ENCODE data around the gene MZB1. TPM values are rescaled to one million over a fixed set of nuclear protein-coding genes. Genes with fewer than 3 reads are reported as not detected.

Gene MZB1
- total RNA-seq, 1 donor from 2014 or later = not detected

DNA sequence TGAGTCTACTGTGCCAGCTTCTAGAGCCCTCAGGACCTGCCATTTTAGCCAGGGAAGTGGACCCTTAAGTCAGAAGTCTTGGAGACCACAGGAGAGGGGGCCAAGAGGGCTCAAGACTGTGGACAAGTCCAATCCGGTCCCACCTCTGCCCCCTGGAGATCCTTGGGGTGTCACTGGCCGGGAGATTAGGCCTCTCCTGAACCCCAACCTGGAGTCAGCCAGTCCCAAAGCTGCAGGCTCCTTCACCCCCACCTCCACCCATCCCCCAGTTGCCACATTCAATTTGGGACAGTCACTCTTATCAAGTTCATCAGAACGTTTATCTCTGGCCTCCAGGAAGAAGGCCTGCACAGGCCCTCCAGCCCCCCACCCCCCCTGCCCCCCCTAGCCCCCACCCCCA is 6.9 kb downstream of the MZB1 start:
- no peaks in the 10 kb centered on the region for H3K27me3 Mint-ChIP-seq (ENCODE audit: low read depth)
- no peak for DNase-seq (ENCODE audit: low spot score)
- no peaks in the 10 kb centered on the region for H3K9me3 Mint-ChIP-seq (ENCODE audit: low read depth)
- H3K36me3 Mint-ChIP-seq (ENCODE audit: low read depth) = no peaks in the 10 kb centered on the region
- no peaks in the 10 kb centered on the region for H3K4me1 Mint-ChIP-seq (ENCODE audit: low read depth)
- H3K4me3 Mint-ChIP-seq (ENCODE audit: unreplicated experiment) = no peak overlapping the region
- no peak overlapping the region for H3K27ac Mint-ChIP-seq (ENCODE audit: unreplicated experiment)
- TF ChIP-seq, protein P1, sequence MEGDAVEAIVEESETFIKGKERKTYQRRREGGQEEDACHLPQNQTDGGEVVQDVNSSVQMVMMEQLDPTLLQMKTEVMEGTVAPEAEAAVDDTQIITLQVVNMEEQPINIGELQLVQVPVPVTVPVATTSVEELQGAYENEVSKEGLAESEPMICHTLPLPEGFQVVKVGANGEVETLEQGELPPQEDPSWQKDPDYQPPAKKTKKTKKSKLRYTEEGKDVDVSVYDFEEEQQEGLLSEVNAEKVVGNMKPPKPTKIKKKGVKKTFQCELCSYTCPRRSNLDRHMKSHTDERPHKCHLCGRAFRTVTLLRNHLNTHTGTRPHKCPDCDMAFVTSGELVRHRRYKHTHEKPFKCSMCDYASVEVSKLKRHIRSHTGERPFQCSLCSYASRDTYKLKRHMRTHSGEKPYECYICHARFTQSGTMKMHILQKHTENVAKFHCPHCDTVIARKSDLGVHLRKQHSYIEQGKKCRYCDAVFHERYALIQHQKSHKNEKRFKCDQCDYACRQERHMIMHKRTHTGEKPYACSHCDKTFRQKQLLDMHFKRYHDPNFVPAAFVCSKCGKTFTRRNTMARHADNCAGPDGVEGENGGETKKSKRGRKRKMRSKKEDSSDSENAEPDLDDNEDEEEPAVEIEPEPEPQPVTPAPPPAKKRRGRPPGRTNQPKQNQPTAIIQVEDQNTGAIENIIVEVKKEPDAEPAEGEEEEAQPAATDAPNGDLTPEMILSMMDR (IDR thresholded peaks at IDR 0.05) = no peak

DNA sequence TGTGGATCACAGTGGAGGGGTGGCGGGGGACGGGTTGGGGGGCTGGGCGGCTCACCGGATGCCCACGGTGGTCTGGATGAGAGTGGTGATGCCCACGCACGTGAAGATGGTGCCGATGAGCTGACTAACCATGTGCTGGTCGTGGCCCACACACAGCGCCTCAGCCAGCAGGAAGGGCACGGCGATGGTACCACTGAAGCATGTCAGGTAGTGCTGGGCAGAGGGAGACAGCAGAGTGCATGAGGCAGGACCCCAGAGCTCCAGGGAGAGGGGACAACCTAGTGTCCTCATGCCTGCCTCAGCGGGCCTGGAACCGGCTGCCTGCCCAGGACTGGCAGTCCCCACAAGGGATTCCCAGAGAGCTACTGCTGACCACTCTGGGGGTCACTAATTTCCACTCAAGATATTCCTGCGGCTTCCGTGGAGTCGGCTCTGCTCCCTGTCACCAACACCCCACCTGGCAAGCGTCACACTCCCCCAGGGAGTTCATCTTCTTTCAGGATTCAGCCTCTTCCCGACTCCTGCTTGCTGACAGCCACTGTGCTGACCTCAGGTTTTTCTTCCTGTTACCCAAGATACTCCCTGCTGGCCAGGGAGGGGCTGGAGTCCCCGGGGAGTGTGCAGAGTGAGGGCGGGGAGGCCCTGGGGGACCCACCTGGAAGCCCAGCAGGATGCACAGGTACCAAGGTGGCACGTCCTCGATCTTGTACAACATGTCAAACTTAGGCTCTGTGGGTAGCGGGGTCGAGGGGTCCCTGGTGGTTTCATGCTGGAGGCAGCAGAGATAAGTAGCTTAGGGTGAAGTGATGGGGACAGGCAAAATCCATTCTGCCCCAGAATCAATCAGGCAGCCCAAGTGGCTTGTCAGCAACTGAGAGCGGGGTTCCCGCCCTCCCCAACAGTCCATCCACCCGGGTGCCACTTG is 7.6 kb downstream of the MZB1 start:
- DNase-seq (ENCODE audit: low spot score) = peak; percentile 79
- H3K9me3 Mint-ChIP-seq (ENCODE audit: low read depth) = no peaks in the 10 kb centered on the region
- no peaks in the 10 kb centered on the region for H3K36me3 Mint-ChIP-seq (ENCODE audit: low read depth)
- TF ChIP-seq, protein P1 (IDR thresholded peaks at IDR 0.05) = no peak
- H3K4me3 Mint-ChIP-seq (ENCODE audit: unreplicated experiment) = no peak overlapping the region
- H3K4me1 Mint-ChIP-seq (ENCODE audit: low read depth) = no peaks in the 10 kb centered on the region
- no peaks in the 10 kb centered on the region for H3K27me3 Mint-ChIP-seq (ENCODE audit: low read depth)
- H3K27ac Mint-ChIP-seq (ENCODE audit: unreplicated experiment) = no peak overlapping the region

DNA sequence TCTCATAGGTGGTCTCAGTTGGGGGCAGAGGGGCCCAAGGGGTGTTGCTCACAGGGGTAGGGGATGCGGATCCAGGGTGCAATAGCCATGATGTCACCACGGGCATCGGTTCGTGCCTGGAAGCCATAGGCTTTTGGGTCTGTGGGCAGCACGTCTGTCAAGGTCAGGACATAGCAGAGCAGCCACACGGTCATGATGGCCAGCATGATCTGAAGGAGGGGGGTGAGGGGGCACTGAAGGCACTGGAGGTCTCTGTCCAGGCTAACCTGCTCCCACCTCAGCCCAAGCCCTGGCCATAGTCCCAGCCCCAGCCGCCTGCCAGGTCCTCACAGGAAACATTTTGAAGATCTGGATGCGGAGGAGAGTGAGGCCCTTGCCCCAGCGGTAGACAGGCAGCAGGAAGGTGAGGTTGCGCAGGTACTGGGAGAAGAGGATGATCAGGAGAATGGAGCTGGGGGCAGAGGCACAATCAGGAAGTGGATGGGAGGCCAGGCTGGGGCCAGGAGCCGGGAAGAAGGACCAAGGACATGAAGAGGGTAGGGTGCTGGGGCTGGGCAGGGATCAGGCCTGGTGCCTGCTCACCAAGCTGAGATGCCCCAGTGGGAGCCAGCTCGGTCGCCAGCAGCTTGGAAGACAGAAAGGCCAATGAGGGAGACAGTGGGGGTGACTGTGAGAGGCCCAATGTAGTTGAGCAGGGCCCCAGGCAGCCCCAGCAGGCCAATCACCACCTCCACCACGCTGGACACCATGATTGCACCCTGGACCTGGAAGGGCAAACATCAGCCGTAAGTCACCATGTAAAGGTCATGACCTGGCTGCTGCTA is 9.9 kb downstream of the MZB1 start:
- Mint-ChIP-seq H3K27ac (ENCODE audit: unreplicated experiment) (no peak overlapping the region), H3K9me3 (ENCODE audit: low read depth) (no peaks in the 10 kb centered on the region), H3K36me3 (ENCODE audit: low read depth) (no peaks in the 10 kb centered on the region), H3K4me3 (ENCODE audit: unreplicated experiment) (no peak overlapping the region), H3K4me1 (ENCODE audit: low read depth) (no peaks in the 10 kb centered on the region), H3K27me3 (ENCODE audit: low read depth) (no peaks in the 10 kb centered on the region)
- DNase-seq (ENCODE audit: low spot score) = peak; percentile 63
- TF ChIP-seq, protein P1 (IDR thresholded peaks at IDR 0.05) = no peak

DNA sequence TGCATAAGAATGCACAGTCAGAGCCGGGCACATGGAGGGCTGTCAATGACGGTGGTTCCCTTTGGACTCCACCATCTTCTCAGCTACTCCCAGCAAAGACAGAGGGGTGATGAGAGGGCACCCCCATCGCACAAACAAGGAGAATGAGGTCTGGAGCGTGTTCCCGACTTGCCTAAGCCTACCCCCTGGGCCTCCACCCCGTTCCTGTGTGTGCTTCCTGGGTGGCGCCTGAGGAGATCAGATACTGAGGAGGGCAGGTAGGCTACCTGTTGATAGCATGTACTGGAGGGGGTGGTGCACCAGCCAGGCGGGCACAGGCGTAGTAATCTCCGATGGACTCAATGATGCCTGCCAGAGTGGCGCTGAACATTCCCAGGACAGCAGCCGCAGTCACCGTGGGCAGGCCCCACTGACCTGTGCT is 10.8 kb downstream of the MZB1 start:
- no peaks in the 10 kb centered on the region for H3K9me3 Mint-ChIP-seq (ENCODE audit: low read depth)
- TF ChIP-seq, protein P1 (IDR thresholded peaks at IDR 0.05) = no peak
- H3K4me1 Mint-ChIP-seq (ENCODE audit: low read depth) = peaks cover 2% of the 10 kb centered on the region
- H3K27ac Mint-ChIP-seq (ENCODE audit: unreplicated experiment) = no peak overlapping the region
- no peaks in the 10 kb centered on the region for H3K27me3 Mint-ChIP-seq (ENCODE audit: low read depth)
- no peak overlapping the region for H3K4me3 Mint-ChIP-seq (ENCODE audit: unreplicated experiment)
- H3K36me3 Mint-ChIP-seq (ENCODE audit: low read depth) = peaks cover 2% of the 10 kb centered on the region
- peak; percentile 74 for DNase-seq (ENCODE audit: low spot score)

DNA sequence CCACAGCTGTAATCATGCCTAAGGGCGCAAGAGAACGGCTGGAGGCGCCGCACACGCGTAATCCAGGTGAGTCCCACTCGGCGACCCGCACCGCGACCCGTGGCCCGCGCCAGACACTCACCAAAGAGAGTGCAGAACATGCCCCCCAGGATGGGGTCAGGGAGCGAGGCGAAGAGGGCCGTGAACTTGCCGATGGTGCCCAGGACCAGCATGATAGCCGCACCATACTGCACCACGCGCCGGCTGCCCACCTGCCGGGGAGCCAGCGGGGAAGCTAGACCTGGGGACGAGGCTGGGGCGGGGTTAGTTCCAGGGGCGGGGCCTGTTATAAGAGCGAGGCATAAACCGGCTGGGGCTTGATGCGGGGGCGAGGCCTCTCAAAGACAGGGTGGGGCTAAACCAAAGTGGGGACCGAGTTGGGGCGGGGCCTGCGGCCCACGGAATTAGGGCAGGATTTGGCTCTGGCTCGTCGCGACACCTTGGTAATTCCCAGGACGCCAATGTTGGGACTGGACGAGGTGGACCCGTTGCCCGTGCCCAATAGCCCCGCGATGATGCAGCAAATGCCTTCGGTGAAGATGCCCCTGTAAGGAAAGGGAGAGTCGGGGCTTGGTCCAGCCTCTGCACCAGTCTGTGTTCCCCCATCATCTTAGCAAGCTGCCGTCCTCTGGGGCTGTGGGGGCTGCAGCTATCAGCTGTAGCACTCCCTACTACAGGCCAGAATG is 11.4 kb downstream of the MZB1 start:
- no peak overlapping the region for H3K4me3 Mint-ChIP-seq (ENCODE audit: unreplicated experiment)
- H3K9me3 Mint-ChIP-seq (ENCODE audit: low read depth) = no peaks in the 10 kb centered on the region
- TF ChIP-seq, protein P1 (IDR thresholded peaks at IDR 0.05) = no peak
- peaks cover 9% of the 10 kb centered on the region for H3K4me1 Mint-ChIP-seq (ENCODE audit: low read depth)
- peak; percentile 85 for DNase-seq (ENCODE audit: low spot score)
- peaks cover 2% of the 10 kb centered on the region for H3K36me3 Mint-ChIP-seq (ENCODE audit: low read depth)
- H3K27me3 Mint-ChIP-seq (ENCODE audit: low read depth) = no peaks in the 10 kb centered on the region
- no peak overlapping the region for H3K27ac Mint-ChIP-seq (ENCODE audit: unreplicated experiment)

Data from chondrocyte (in vitro differentiated cells).